HEK293 (cell line): ENCODE results near the gene IDI2.

Source experiments
- CTCF ChIA-PET: fragments of 350-600 bp; formaldehyde crosslinking; extraction: SDS; loops from one replicate; lab custom pipeline; 2021; ENCODE audit warnings: antibody characterized with exemption; lab: Yijun Ruan, JAX
- POLR2A ChIA-PET: fragments of 300-600 bp; formaldehyde crosslinking; extraction: SDS; loops from one replicate; lab custom pipeline; 2020; ENCODE audit warnings: antibody characterized with exemption, inconsistent platforms; lab: Yijun Ruan, JAX
- H3K27ac ChIP-seq: fragments of 200-500 bp; sonication (Bioruptor generic); 2 replicates; pipeline ENCODE4 v1.5.1; 2014; ENCODE audit warnings: low read depth, low read length, control low read depth, inconsistent platforms; ENCODE audit errors: extremely low read depth
- H3K36me3 ChIP-seq, 2 experiments: fragments of 200-500 bp in 1 of 2; sonication (Bioruptor generic) in 1 of 2; 1 replicate in 1 of 2; 2 replicates in 1 of 2; pipeline ENCODE4 v1.5.1; 2014 to 2017; ENCODE audit warnings: inconsistent platforms in 2 of 2, low read length in 2 of 2; ENCODE audit not compliant: control insufficient read depth in 2 of 2, insufficient read depth in 1 of 2
- H3K4me1 ChIP-seq: fragments of 200-500 bp; sonication (Bioruptor generic); 2 replicates; pipeline ENCODE4 v1.5.1; 2014; ENCODE audit warnings: mild to moderate bottlenecking, low read length, inconsistent platforms; ENCODE audit not compliant: control insufficient read depth, insufficient read depth
- H3K4me3 ChIP-seq: 2 replicates; pipeline ENCODE4 v1.5.1; 2011; ENCODE audit warnings: low read depth, mild to moderate bottlenecking, control low read depth, low read length, moderate library complexity
- H3K9me3 ChIP-seq: fragments of 200-500 bp; sonication (Bioruptor generic); 2 replicates; pipeline ENCODE4 v1.5.1; 2014; ENCODE audit warnings: low read depth, low read length, inconsistent platforms; ENCODE audit not compliant: control insufficient read depth, insufficient read depth
- GFI1B ChIP-seq: fragments of 450-650 bp; formaldehyde crosslinking; IDR thresholded peaks from 2 replicates; pipeline ENCODE4 v1.5.1; 2016; ENCODE audit warnings: missing biosample characterization, missing genetic modification characterization
- HOXD13 ChIP-seq: sonication (generic); formaldehyde crosslinking; IDR thresholded peaks from 2 replicates; pipeline ENCODE4 v1.8.0; 2022; ENCODE audit warnings: missing genetic modification reagents, borderline replicate concordance
- KLF10 ChIP-seq: fragments of 450-650 bp; IDR thresholded peaks from 2 replicates; pipeline ENCODE4 v1.5.1; 2018; ENCODE audit warnings: missing biosample characterization, mild to moderate bottlenecking, missing genetic modification characterization
- KLF9 ChIP-seq: fragments of 450-650 bp; formaldehyde crosslinking; IDR thresholded peaks from 2 replicates; pipeline ENCODE4 v1.5.1; 2016; ENCODE audit warnings: missing biosample characterization, missing genetic modification characterization, low read depth
- REPIN1 ChIP-seq: fragments of 450-650 bp; formaldehyde crosslinking; IDR thresholded peaks from 2 replicates; pipeline ENCODE4 v1.5.1; 2017; ENCODE audit warnings: missing biosample characterization, missing genetic modification characterization, low read depth
- SCRT2 ChIP-seq: fragments of 450-650 bp; formaldehyde crosslinking; IDR thresholded peaks from 2 replicates; pipeline ENCODE4 v1.5.1; 2016; ENCODE audit warnings: missing biosample characterization, missing genetic modification characterization
- SETDB1 ChIP-seq: IDR thresholded peaks from one replicate; pipeline ENCODE4 v1.6.1; 2017; ENCODE audit warnings: mild to moderate bottlenecking, low read length, moderate library complexity, mixed read lengths; ENCODE audit not compliant: insufficient read length
- ZBTB1 ChIP-seq: fragments of 450-650 bp; formaldehyde crosslinking; IDR thresholded peaks from 2 replicates; pipeline ENCODE4 v1.5.1; 2016; ENCODE audit warnings: missing biosample characterization, missing genetic modification characterization
- ZBTB26 ChIP-seq: fragments of 450-650 bp; formaldehyde crosslinking; optimal IDR thresholded peaks from 2 replicates; pipeline ENCODE3; 2016; ENCODE audit warnings: missing biosample characterization, mild to moderate bottlenecking, missing genetic modification characterization
- ZBTB6 ChIP-seq: fragments of 450-650 bp; formaldehyde crosslinking; IDR thresholded peaks from 2 replicates; pipeline ENCODE4 v1.5.1; 2017; ENCODE audit warnings: missing biosample characterization, missing genetic modification characterization
- ZBTB8A ChIP-seq: fragments of 450-650 bp; formaldehyde crosslinking; IDR thresholded peaks from 2 replicates; pipeline ENCODE4 v1.5.1; 2016; ENCODE audit warnings: missing biosample characterization, missing genetic modification characterization
- ZFHX2 ChIP-seq: fragments of 450-650 bp; formaldehyde crosslinking; conservative IDR thresholded peaks from 2 replicates; pipeline ENCODE4 v1.5.1; 2016; ENCODE audit warnings: missing biosample characterization, missing genetic modification characterization
- ZNF16 ChIP-seq: fragments of 450-650 bp; formaldehyde crosslinking; IDR thresholded peaks from 2 replicates; pipeline ENCODE4 v1.5.1; 2016; ENCODE audit warnings: low read depth, missing biosample characterization, missing genetic modification characterization
- ZNF169 ChIP-seq: fragments of 450-650 bp; formaldehyde crosslinking; IDR thresholded peaks from 2 replicates; pipeline ENCODE4 v1.5.1; 2016; ENCODE audit warnings: missing biosample characterization, missing genetic modification characterization
- ZNF239 ChIP-seq: fragments of 450-650 bp; formaldehyde crosslinking; IDR thresholded peaks from 2 replicates; pipeline ENCODE4 v1.5.1; 2016; ENCODE audit warnings: missing biosample characterization, missing genetic modification characterization
- ZNF24 ChIP-seq: fragments of 450-650 bp; formaldehyde crosslinking; IDR thresholded peaks from 2 replicates; pipeline ENCODE4 v1.5.1; 2016; ENCODE audit warnings: missing biosample characterization, missing genetic modification characterization
- ZNF341 ChIP-seq: fragments of 450-650 bp; formaldehyde crosslinking; IDR thresholded peaks from 2 replicates; pipeline ENCODE4; 2016; ENCODE audit warnings: low read depth, missing biosample characterization, missing genetic modification characterization
- ZNF362 ChIP-seq: fragments of 450-650 bp; formaldehyde crosslinking; IDR thresholded peaks from 2 replicates; pipeline ENCODE4 v1.5.1; 2016; ENCODE audit warnings: missing biosample characterization, missing genetic modification characterization
- ZNF391 ChIP-seq: fragments of 450-650 bp; formaldehyde crosslinking; IDR thresholded peaks from 2 replicates; pipeline ENCODE4 v1.5.1; 2016; ENCODE audit warnings: low read depth, missing biosample characterization, missing genetic modification characterization, borderline replicate concordance
- ZNF514 ChIP-seq: fragments of 450-650 bp; formaldehyde crosslinking; IDR thresholded peaks from 2 replicates; pipeline ENCODE4 v1.5.1; 2016; ENCODE audit warnings: missing biosample characterization, missing genetic modification characterization
- ZNF624 ChIP-seq: fragments of 450-650 bp; formaldehyde crosslinking; IDR thresholded peaks from 2 replicates; pipeline ENCODE4 v1.5.1; 2017; ENCODE audit warnings: missing biosample characterization, missing genetic modification characterization
- ZNF76 ChIP-seq: fragments of 450-650 bp; formaldehyde crosslinking; IDR thresholded peaks from 2 replicates; pipeline ENCODE4; 2016; ENCODE audit warnings: low read depth, missing biosample characterization, missing genetic modification characterization, borderline replicate concordance
- ZNF776 ChIP-seq: fragments of 450-650 bp; formaldehyde crosslinking; IDR thresholded peaks from 2 replicates; pipeline ENCODE4 v1.5.0; 2017; ENCODE audit warnings: missing biosample characterization, missing genetic modification characterization, borderline replicate concordance
- ZNF777 ChIP-seq: fragments of 450-650 bp; formaldehyde crosslinking; IDR thresholded peaks from 2 replicates; pipeline ENCODE4 v1.5.1; 2017; ENCODE audit warnings: missing biosample characterization, missing genetic modification characterization, borderline replicate concordance
- ZNF785 ChIP-seq: fragments of 450-650 bp; formaldehyde crosslinking; IDR thresholded peaks from 2 replicates; pipeline ENCODE4 v1.5.1; 2016; ENCODE audit warnings: missing biosample characterization, missing genetic modification characterization
- ZNF791 ChIP-seq: fragments of 450-650 bp; formaldehyde crosslinking; IDR thresholded peaks from 2 replicates; pipeline ENCODE4 v1.5.1; 2016; ENCODE audit warnings: missing biosample characterization, missing genetic modification characterization
- ZNF843 ChIP-seq: fragments of 450-650 bp; formaldehyde crosslinking; IDR thresholded peaks from 2 replicates; pipeline ENCODE4 v1.5.1; 2016; ENCODE audit warnings: missing biosample characterization, missing genetic modification characterization
- ZSCAN16 ChIP-seq: fragments of 450-650 bp; formaldehyde crosslinking; IDR thresholded peaks from 2 replicates; pipeline ENCODE4 v1.5.1; 2016; ENCODE audit warnings: missing biosample characterization, missing genetic modification characterization
- ZSCAN18 ChIP-seq: fragments of 450-650 bp; formaldehyde crosslinking; IDR thresholded peaks from 2 replicates; pipeline ENCODE4 v1.5.1; 2016; ENCODE audit warnings: missing biosample characterization, missing genetic modification characterization
- ZSCAN23 ChIP-seq: fragments of 450-650 bp; formaldehyde crosslinking; IDR thresholded peaks from 2 replicates; pipeline ENCODE4 v1.5.1; 2016; ENCODE audit warnings: missing biosample characterization, missing genetic modification characterization
- TF ChIP-seq, protein P1 (sequence below): fragments of 450-650 bp; formaldehyde crosslinking; IDR thresholded peaks from 2 replicates; pipeline ENCODE4 v1.5.1; 2016; ENCODE audit warnings: missing biosample characterization, missing genetic modification characterization

IDI2 gene

DNA sequence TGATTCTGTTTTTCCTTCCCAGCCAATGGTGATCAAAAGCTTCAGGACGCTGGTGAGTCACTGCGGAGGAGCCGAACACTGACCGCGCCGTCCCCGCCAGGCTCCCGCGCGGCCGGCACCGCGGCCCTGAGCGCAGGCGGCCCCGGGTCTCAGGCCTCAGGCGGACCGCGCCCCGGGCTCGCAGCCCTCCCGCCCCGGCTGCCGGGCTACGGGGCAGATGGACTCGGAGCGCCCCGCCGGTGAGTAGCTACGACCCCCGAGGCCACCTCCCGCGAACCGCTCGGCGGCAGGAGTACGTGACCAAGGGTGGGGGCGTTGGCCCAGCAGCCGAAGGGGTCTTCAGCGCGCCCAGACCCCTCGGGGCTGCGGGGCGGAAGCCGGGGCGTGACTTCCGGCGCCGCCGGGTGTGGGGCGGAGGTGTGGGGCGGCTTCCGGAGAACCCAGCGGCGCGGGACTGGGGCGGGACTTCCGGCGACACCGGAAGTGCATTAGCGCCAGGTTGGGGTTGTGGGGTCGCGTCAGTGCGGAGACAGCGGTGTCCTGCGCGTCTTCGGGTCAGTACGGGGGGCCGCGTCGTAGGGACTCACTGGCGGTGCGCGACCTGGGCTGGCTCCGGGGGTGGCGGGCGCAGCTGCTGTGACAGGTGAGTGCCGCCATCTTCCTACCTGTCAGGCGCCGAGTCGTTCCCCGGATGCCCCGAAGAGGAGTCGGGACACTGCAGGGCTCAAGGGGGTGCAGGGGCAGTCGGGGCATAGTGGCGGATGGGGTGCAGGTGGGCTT lies 30.9 kb upstream of the IDI2 start, which contains the start of gene WDR37 (continued):
- TF ChIP-seq ZBTB26 (tag by site-specific recombination) (peak; percentile 88), ZNF624 (tag by site-specific recombination) (no peak), ZNF843 (tag by site-specific recombination) (peak; percentile 67), ZNF16 (tag by site-specific recombination) (no peak), ZSCAN23 (tag by site-specific recombination) (no peak), ZNF391 (tag by site-specific recombination) (peak; percentile 85), ZFHX2 (peak; percentile 74), ZNF239 (tag by site-specific recombination) (no peak), ZBTB8A (tag by site-specific recombination) (peak; percentile 95)

DNA sequence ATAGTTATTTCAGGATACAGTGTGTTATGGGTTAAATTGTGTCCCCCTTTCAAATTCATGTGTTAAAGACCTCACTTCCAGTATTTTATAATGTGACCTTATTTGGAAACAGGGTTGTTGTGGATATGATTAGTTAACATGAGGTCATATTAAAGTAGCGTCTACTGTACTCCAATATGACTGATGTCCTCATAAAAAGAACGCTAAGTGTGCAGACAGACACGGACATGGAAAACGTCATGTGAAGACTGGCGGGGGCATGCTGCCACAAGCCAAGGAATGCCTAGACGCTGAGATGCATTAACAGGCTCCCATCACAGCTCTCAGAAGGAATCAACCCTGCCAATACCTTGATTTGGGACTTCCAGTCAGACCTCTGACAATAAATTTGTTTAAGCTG lies 29.0 kb upstream of the IDI2 start:
- Histone ChIP-seq H3K27ac (no peak overlapping the region), H3K4me1 (peaks cover 9% of the 10 kb centered on the region), H3K4me3 (peak overlapping the region; percentile 18), H3K9me3 (no peaks in the 10 kb centered on the region), H3K36me3 (peaks cover 0 to 45% of the 10 kb centered on the region in 2 experiments)
- POLR2A ChIA-PET, result no interaction called here
- CTCF ChIA-PET, result no interaction called here
- no peak for TF ChIP-seq ZNF514 (tag by site-specific recombination)
- no peak for TF ChIP-seq ZNF76
- peak; percentile 65 for TF ChIP-seq ZNF24
- TF ChIP-seq SCRT2, result no peak
- no peak for TF ChIP-seq ZNF791 (tag by site-specific recombination)
- no peak for TF ChIP-seq ZNF785
- TF ChIP-seq KLF9 (tag by site-specific recombination), result no peak
- no peak for TF ChIP-seq GFI1B (tag by site-specific recombination)
- no peak for TF ChIP-seq ZSCAN16 (tag by site-specific recombination)
- TF ChIP-seq REPIN1 (tag by site-specific recombination), result no peak
- no peak for TF ChIP-seq ZNF776 (tag by site-specific recombination)
- no peak for TF ChIP-seq ZNF777 (tag by site-specific recombination)
- TF ChIP-seq ZNF341 (tag by site-specific recombination), result no peak
- peak; percentile 64 for TF ChIP-seq KLF10 (tag by site-specific recombination)
- TF ChIP-seq SETDB1, result no peak
- TF ChIP-seq ZSCAN18 (tag by site-specific recombination), result no peak
- no peak for TF ChIP-seq ZNF169 (tag by site-specific recombination)
- no peak for TF ChIP-seq ZBTB1 (tag by site-specific recombination)
- no peak for TF ChIP-seq ZNF362 (tag by site-specific recombination)
- TF ChIP-seq, protein P1, sequence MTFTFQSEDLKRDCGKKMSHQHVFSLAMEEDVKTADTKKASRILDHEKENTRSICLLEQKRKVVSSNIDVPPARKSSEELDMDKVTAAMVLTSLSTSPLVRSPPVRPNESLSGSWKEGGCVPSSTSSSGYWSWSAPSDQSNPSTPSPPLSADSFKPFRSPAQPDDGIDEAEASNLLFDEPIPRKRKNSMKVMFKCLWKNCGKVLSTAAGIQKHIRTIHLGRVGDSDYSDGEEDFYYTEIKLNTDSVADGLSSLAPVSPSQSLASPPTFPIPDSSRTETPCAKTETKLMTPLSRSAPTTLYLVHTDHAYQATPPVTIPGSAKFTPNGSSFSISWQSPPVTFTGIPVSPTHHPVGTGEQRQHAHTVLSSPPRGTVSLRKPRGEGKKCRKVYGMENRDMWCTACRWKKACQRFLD, result no peak
- TF ChIP-seq HOXD13 (CRISPR knock-in tag), result no peak
- TF ChIP-seq ZBTB6, result no peak
